ENCODE results near the gene DNAH11.

- TF ChIP-seq CTCF (IDR thresholded peaks at IDR 0.05) (no peak), POLR2A (IDR thresholded peaks at IDR 0.05) (no peak)
Measured at GRCh38 chr7:21912931-21913780, 370.3 kb downstream of the DNAH11 start.

Measured in tibial nerve (tissue), 3 donors.